OCI-LY7 (cell line): ENCODE results near the gene TRIM7. TPM values are rescaled to one million over a fixed set of nuclear protein-coding genes. Genes with fewer than 3 reads are reported as not detected.
A peak's percentile ranks its signal among the peaks of the same experiment; 100 is the strongest.
"Not testable (repeated sequence)": the region's sequence is repeated elsewhere in the genome, so short reads cannot be mapped to it uniquely, and the experiment has no call there.

Experiments used
- BruUV-seq: library from RNA; stranded (reverse); fragments of 400-500 nt; replicated peaks from 2 replicates; lab custom pipeline; 2021; lab: Mats Ljungman, UMichigan
- CTCF ChIA-PET: fragments of 300-600 bp; sonication (Branson Sonifier 250); formaldehyde crosslinking; loops from one replicate; lab custom pipeline; 2022; ENCODE audit warnings: antibody characterized with exemption; ENCODE audit not compliant: unreplicated experiment; lab: Charles Lee
- POLR2A ChIA-PET: fragments of 300-600 bp; sonication (Branson Sonifier 250); formaldehyde crosslinking; loops from one replicate; lab custom pipeline; 2022; ENCODE audit warnings: antibody characterized with exemption; lab: Charles Lee
- DNase-seq: peaks from one replicate; pipeline ENCODE4 v3.0.0-alpha.2; 2015; ENCODE audit warnings: low spot score
- H2AFZ ChIP-seq: fragments of 200-600 bp; sonication (generic), shearing (Covaris generic); 2 replicates; pipeline ENCODE4 v1.6.1; 2014; ENCODE audit warnings: mild to moderate bottlenecking, antibody characterized with exemption, low read length, moderate library complexity
- H3K27ac ChIP-seq: fragments of 200-600 bp; sonication (generic); 2 replicates; pipeline ENCODE4 v1.5.1; 2014; ENCODE audit warnings: mixed run types, low read depth, mild to moderate bottlenecking, moderate library complexity, low read length, inconsistent platforms; ENCODE audit not compliant: poor library complexity, severe bottlenecking
- H3K36me3 ChIP-seq: fragments of 200-600 bp; sonication (generic); 2 replicates; pipeline ENCODE4 v1.6.1; 2014; ENCODE audit warnings: mild to moderate bottlenecking, antibody characterized with exemption, low read length, moderate library complexity, mixed read lengths; ENCODE audit not compliant: insufficient read depth
- H3K4me1 ChIP-seq: fragments of 200-600 bp; sonication (generic); 2 replicates; pipeline ENCODE4 v1.5.1; 2014; ENCODE audit warnings: mild to moderate bottlenecking, low read length; ENCODE audit not compliant: insufficient read depth, poor library complexity, severe bottlenecking
- H3K4me2 ChIP-seq: fragments of 200-600 bp; sonication (generic); 2 replicates; pipeline ENCODE4 v1.6.1; 2014; ENCODE audit warnings: mild to moderate bottlenecking, low read length
- H3K4me3 ChIP-seq: fragments of 200-600 bp; sonication (generic); 2 replicates; pipeline ENCODE4 v1.5.1; 2014; ENCODE audit warnings: mild to moderate bottlenecking, low read depth, low read length; ENCODE audit not compliant: poor library complexity, severe bottlenecking
- H3K79me2 ChIP-seq: fragments of 200-600 bp; sonication (generic); 2 replicates; pipeline ENCODE4 v1.6.1; 2016; ENCODE audit warnings: low read depth, mild to moderate bottlenecking, low read length, moderate library complexity, mixed read lengths; ENCODE audit not compliant: insufficient read depth
- H3K9me2 ChIP-seq: fragments of 200-600 bp; sonication (generic); 2 replicates; pipeline ENCODE4 v1.6.1; 2016; ENCODE audit warnings: mild to moderate bottlenecking, low read length, mixed read lengths; ENCODE audit not compliant: insufficient read depth
- H3K9me3 ChIP-seq: fragments of 200-600 bp; sonication (generic); 2 replicates; pipeline ENCODE4 v1.6.1; 2014; ENCODE audit warnings: mild to moderate bottlenecking, mixed run types, low read length, mixed read lengths
- H4K20me1 ChIP-seq: fragments of 200-600 bp; sonication (generic); 2 replicates; pipeline ENCODE4 v1.6.1; 2014; ENCODE audit warnings: mild to moderate bottlenecking, antibody characterized with exemption, low read length, moderate library complexity, mixed read lengths; ENCODE audit not compliant: insufficient read depth
- CTCF ChIP-seq: fragments of 200-600 bp; sonication (generic); conservative IDR thresholded peaks from 2 replicates; pipeline ENCODE4 v1.5.1; 2014; ENCODE audit warnings: mild to moderate bottlenecking, antibody characterized with exemption, low read length, moderate library complexity, mixed read lengths
- EZH2phosphoT487 ChIP-seq: fragments of 200-600 bp; sonication (generic); IDR thresholded peaks from 2 replicates; pipeline ENCODE4 v1.6.1; 2018; ENCODE audit warnings: low read depth, borderline replicate concordance, mild to moderate bottlenecking, mixed run types, antibody characterized with exemption, low read length, moderate library complexity, mixed read lengths
- intact Hi-C: fragments of 100-400 bp; cut with micrococcal nuclease; formaldehyde crosslinking; loops from one replicate; pipeline ENCODE4 v1.10.0; 2022; ENCODE audit not compliant: unreplicated experiment
- total RNA-seq, 2 experiments: library from RNA; depleted of rRNA in 1 of 2; stranded (reverse); fragments of >200 nt in 1 of 2; shearing (Covaris generic) in 1 of 2; gene quantifications; 2 replicates each; pipeline ENCODE4 v1.2.3, GENCODE V29; 2014 to 2022

TRIM7 gene
- total RNA-seq, 2 experiments from 2014 or later, result 0.22 to 1.8 TPM

GRCh38 chr5:181182651-181183050, 22.3 kb downstream of the TRIM7 start:
- no peaks in the 10 kb centered on the region for H3K9me2 ChIP-seq
- no peak for TF ChIP-seq CTCF
- no peak for TF ChIP-seq EZH2phosphoT487
- ChIA-PET POLR2A (interaction anchor here (1.0 kb wide), 1 partner anchor 12 kb away, joined by 4 read pairs; no protein-coding TSS in a partner anchor), CTCF (interaction anchor here (1.2 kb wide), 1 partner anchor 10 kb away, joined by 6 read pairs; no protein-coding TSS in a partner anchor)
- intact Hi-C loops, result no loop called here
- no TSS peak for BruUV-seq
- no peaks in the 10 kb centered on the region for H3K9me3 ChIP-seq
- peak overlapping the region; percentile 41; the same call in 1 of the 2 replicates for H2AFZ ChIP-seq
- peak overlapping the region; percentile 36; the same call in 1 of the 2 replicates for H3K4me2 ChIP-seq
- DNase-seq, result no peak
- H4K20me1 ChIP-seq, result no peaks in the 10 kb centered on the region
- H3K27ac ChIP-seq, result no peak overlapping the region
- no peaks in the 10 kb centered on the region for H3K36me3 ChIP-seq
- H3K4me1 ChIP-seq, result peaks cover 35% of the 10 kb centered on the region
- no peak overlapping the region for H3K4me3 ChIP-seq
- H3K79me2 ChIP-seq, result no peaks in the 10 kb centered on the region

GRCh38 chr5:181181650-181182565, 23.1 kb downstream of the TRIM7 start:
- H2AFZ ChIP-seq, result peak overlapping the region; percentile 41; the same call in 1 of the 2 replicates
- intact Hi-C loops, result no loop called here

GRCh38 chr5:181177559-181177958, 27.4 kb downstream of the TRIM7 start:
- H3K9me3 ChIP-seq, H3K9me2 ChIP-seq, H3K27ac ChIP-seq, H3K4me3 ChIP-seq, H4K20me1 ChIP-seq, H3K4me1 ChIP-seq, CTCF ChIA-PET, intact Hi-C loops, H3K36me3 ChIP-seq, H2AFZ ChIP-seq, H3K4me2 ChIP-seq, DNase-seq, H3K79me2 ChIP-seq, BruUV-seq: not testable (repeated sequence)
- POLR2A ChIA-PET, result interaction anchor here (0.6 kb wide), 1 partner anchor 374 kb away, joined by 3 read pairs; no protein-coding TSS in a partner anchor

More at GRCh38 chr5:181181650-181182565, 23.1 kb downstream of the TRIM7 start:
- H3K4me1 ChIP-seq, result peaks cover 28% of the 10 kb centered on the region
- no peaks in the 10 kb centered on the region for H4K20me1 ChIP-seq
- H3K36me3 ChIP-seq, result no peaks in the 10 kb centered on the region
- H3K4me3 ChIP-seq, result no peak overlapping the region
- peak overlapping the region; percentile 36 for H3K4me2 ChIP-seq
- no peaks in the 10 kb centered on the region for H3K9me3 ChIP-seq
- H3K9me2 ChIP-seq, result no peaks in the 10 kb centered on the region
- TF ChIP-seq CTCF (peak; percentile 93), EZH2phosphoT487 (no peak)
- H3K79me2 ChIP-seq, result no peaks in the 10 kb centered on the region
- DNase-seq, result peak; percentile 87
- ChIA-PET POLR2A (interaction anchor here (1.0 kb wide), 1 partner anchor 12 kb away, joined by 4 read pairs; no protein-coding TSS in a partner anchor), CTCF (interaction anchor here (1.2 kb wide), 1 partner anchor 9 kb away, joined by 6 read pairs; no protein-coding TSS in a partner anchor)
- no TSS peak for BruUV-seq
- H3K27ac ChIP-seq, result no peak overlapping the region
